ENCODE results near the gene RPL27. TPM values are rescaled to one million over a fixed set of nuclear protein-coding genes. Genes with fewer than 3 reads are reported as not detected.
A peak's percentile ranks its signal among the peaks of the same experiment; 100 is the strongest.

RPL27 gene
- total RNA-seq, 2 donors from 2014 or later, result 551 to 1,071 TPM

GRCh38 chr17:43018932-43019331 is 20.7 kb downstream of the RPL27 start:
- no peak for DNase-seq (ENCODE audit: low spot score)
- Histone ChIP-seq H3K36me3 (peaks cover 25% of the 10 kb centered on the region), H3K27ac (peak overlapping the region; percentile 91 to 96), H3K4me3 (no peak overlapping the region), H3K9me3 (no peaks in the 10 kb centered on the region), H3K4me1 (peaks cover 0 to 69% of the 10 kb centered on the region in 2 donors), H3K27me3 (no peaks in the 10 kb centered on the region)
- no peak for TF ChIP-seq CTCF (IDR thresholded peaks at IDR 0.05)

- Histone ChIP-seq H3K4me3 (peak overlapping the region in 1 of 2 donors; percentile 10), H3K4me1 (peaks cover 0 to 68% of the 10 kb centered on the region in 2 donors), H3K36me3 (peaks cover 25% of the 10 kb centered on the region), H3K27me3 (no peaks in the 10 kb centered on the region), H3K27ac (peak overlapping the region; percentile 91 to 96), H3K9me3 (no peaks in the 10 kb centered on the region)
- DNase-seq (ENCODE audit: low spot score), result no peak
- no peak for TF ChIP-seq CTCF (IDR thresholded peaks at IDR 0.05)
Measured at GRCh38 chr17:43019418-43019817, 21.2 kb downstream of the RPL27 start.

GRCh38 chr17:43020030-43020621 is 21.9 kb downstream of the RPL27 start:
- H3K36me3 ChIP-seq, result peaks cover 23% of the 10 kb centered on the region
- H3K4me1 ChIP-seq, result peaks cover 0 to 64% of the 10 kb centered on the region in 2 donors
- no peaks in the 10 kb centered on the region for H3K27me3 ChIP-seq
- H3K9me3 ChIP-seq, result no peaks in the 10 kb centered on the region
- no peak for DNase-seq (ENCODE audit: low spot score)
- peak overlapping the region in 1 of 2 donors; percentile 99 for H3K4me3 ChIP-seq
- TF ChIP-seq CTCF (IDR thresholded peaks at IDR 0.05), result no peak
- peak overlapping the region; percentile 91 to 96 for H3K27ac ChIP-seq

GRCh38 chr17:43020789-43021740 is 22.8 kb downstream of the RPL27 start:
- peak overlapping the region; percentile 91 to 96 for H3K27ac ChIP-seq
- H3K36me3 ChIP-seq, result peaks cover 14% of the 10 kb centered on the region
- H3K4me1 ChIP-seq, result peaks cover 0 to 60% of the 10 kb centered on the region in 2 donors
- TF ChIP-seq CTCF (IDR thresholded peaks at IDR 0.05), result no peak
- H3K4me3 ChIP-seq, result peak overlapping the region; percentile 84 to 99
- peak; percentile 85 for DNase-seq (ENCODE audit: low spot score)
- no peaks in the 10 kb centered on the region for H3K27me3 ChIP-seq
- H3K9me3 ChIP-seq, result no peaks in the 10 kb centered on the region

- no peak for TF ChIP-seq CTCF (IDR thresholded peaks at IDR 0.05)
- DNase-seq (ENCODE audit: low spot score), result no peak
- Histone ChIP-seq H3K4me3 (peak within 1 kb of the TSS; percentile 84 to 99), H3K4me1 (peaks cover 0 to 53% of the 10 kb centered on the region in 2 donors), H3K9me3 (no peaks in the 10 kb centered on the region), H3K27me3 (no peaks in the 10 kb centered on the region), H3K27ac (peak within 1 kb of the TSS; percentile 91 to 96), H3K36me3 (peaks cover 6% of the 10 kb centered on the region)
Measured at GRCh38 chr17:43021741-43022512, 23.7 kb downstream of the RPL27 start, which contains the start of gene VAT1. Gene VAT1, minus strand, starts transcription at chr17:43022385. Its CDS starts 63 bp downstream, at chr17:43022322.

Measured in right atrium auricular region (tissue), 2 donors.